Duodenal mucosa (tissue), 2 donors: Measurements from ENCODE around the gene TMEM207.
"Not testable (repeated sequence)": the region's sequence is repeated elsewhere in the genome, so short reads cannot be mapped to it uniquely, and the experiment has no call there.

ENCODE experiments used
- H3K27ac ChIP-seq: one replicate; pipeline ENCODE4 v1.7.0; 2013; ENCODE audit warnings: low read depth, low read length
- H3K27me3 ChIP-seq, 2 donors: one replicate each; pipeline ENCODE4 v1.7.0; 2013; ENCODE audit warnings: low read length in 2 of 2, control low read depth in 1 of 2; ENCODE audit not compliant: insufficient read depth in 2 of 2, control insufficient read depth in 1 of 2
- H3K36me3 ChIP-seq, 2 donors: one replicate each; pipeline ENCODE4 v1.7.0; 2013; ENCODE audit warnings: low read length in 2 of 2, control low read depth in 1 of 2; ENCODE audit not compliant: insufficient read depth in 2 of 2, control insufficient read depth in 1 of 2
- H3K4me1 ChIP-seq, 2 donors: one replicate each; pipeline ENCODE4 v1.7.0; 2013; ENCODE audit warnings: low read length in 2 of 2, control low read depth in 1 of 2; ENCODE audit not compliant: insufficient read depth in 2 of 2, control insufficient read depth in 1 of 2
- H3K4me3 ChIP-seq, 2 donors: one replicate each; pipeline ENCODE4 v1.7.0; 2013; ENCODE audit warnings: low read length in 2 of 2, low read depth in 1 of 2
- H3K9ac ChIP-seq, 2 donors: one replicate each; pipeline ENCODE4 v1.7.0; 2013; ENCODE audit warnings: low read length in 2 of 2, low read depth in 1 of 2
- H3K9me3 ChIP-seq, 2 donors: one replicate each; pipeline ENCODE4 v1.7.0; 2013; ENCODE audit warnings: low read length in 2 of 2, control low read depth in 1 of 2; ENCODE audit not compliant: control insufficient read depth in 1 of 2

The TMEM207 gene

DNA sequence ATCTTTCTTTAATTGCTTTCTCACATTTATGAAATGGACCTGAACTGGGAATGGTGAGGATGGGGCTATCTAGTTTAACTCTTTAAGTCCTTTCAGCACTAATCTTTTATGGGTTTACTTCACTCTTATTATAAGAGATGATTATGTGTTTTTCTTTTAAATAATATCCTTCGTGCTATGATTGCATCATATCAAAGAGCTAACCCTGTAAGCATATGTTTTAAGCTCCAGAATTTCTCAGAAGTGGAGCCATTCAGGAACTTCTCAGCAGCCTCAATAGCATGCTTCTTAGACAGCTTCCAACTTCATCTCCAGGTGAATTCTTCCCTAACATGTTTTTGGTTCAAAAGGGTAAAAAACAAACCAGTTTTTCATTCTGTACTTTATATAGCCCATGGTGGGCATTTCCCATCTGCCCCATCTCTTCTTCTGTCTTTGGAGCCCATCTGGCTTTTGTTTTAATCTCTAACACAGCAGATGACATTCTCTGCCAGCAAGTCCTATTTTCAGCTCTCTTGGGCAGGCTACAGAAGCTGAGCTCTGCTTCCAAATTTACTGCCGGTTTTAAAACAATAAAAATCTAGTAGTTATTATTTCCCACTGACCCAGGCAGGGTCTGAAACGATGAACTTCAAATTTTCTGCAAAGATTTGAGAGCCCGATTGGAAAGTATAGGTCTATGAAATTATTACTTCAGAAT, 37.4 kb upstream of the TMEM207 start:
- H3K27me3 ChIP-seq: no peaks in the 10 kb centered on the region
- no peaks in the 10 kb centered on the region for H3K4me1 ChIP-seq
- H3K4me3 ChIP-seq: no peak overlapping the region
- H3K9me3 ChIP-seq: no peaks in the 10 kb centered on the region
- no peak overlapping the region for H3K9ac ChIP-seq
- H3K27ac ChIP-seq: no peak overlapping the region
- no peaks in the 10 kb centered on the region for H3K36me3 ChIP-seq

DNA sequence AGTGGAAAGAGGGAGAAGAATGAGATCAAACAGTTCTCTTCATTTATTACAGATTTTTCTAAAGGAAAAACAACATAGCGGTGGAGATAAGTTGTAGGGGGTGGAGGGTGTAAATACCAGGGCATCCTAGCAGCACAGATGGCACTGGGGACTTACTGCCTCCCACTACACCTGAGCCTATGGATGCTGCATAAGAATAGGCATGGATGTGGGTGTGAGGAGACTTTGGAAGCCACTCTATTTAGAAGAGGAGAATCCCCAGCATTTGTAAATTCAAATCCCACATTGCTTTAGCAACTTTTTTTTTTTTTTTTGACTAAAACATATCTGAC, 36.8 kb upstream of the TMEM207 start:
- Histone ChIP-seq H3K27ac (no peak overlapping the region), H3K4me1 (no peaks in the 10 kb centered on the region), H3K4me3 (no peak overlapping the region), H3K27me3 (no peaks in the 10 kb centered on the region), H3K36me3 (no peaks in the 10 kb centered on the region), H3K9ac (no peak overlapping the region), H3K9me3 (no peaks in the 10 kb centered on the region)

- no peaks in the 10 kb centered on the region for H3K36me3 ChIP-seq
- no peaks in the 10 kb centered on the region for H3K4me1 ChIP-seq
- H3K27ac ChIP-seq: no peak overlapping the region
- H3K27me3 ChIP-seq: no peaks in the 10 kb centered on the region
- no peaks in the 10 kb centered on the region for H3K9me3 ChIP-seq
- no peak overlapping the region for H3K4me3 ChIP-seq
- H3K9ac ChIP-seq: no peak overlapping the region
Measured at GRCh38 chr3:190485830-190486532, 36.3 kb upstream of the TMEM207 start.

GRCh38 chr3:190481779-190482178, 32.1 kb upstream of the TMEM207 start:
- Histone ChIP-seq H3K9ac (no peak overlapping the region), H3K27ac (no peak overlapping the region), H3K4me3 (no peak overlapping the region), H3K4me1 (no peaks in the 10 kb centered on the region), H3K36me3 (no peaks in the 10 kb centered on the region), H3K27me3 (no peaks in the 10 kb centered on the region), H3K9me3 (no peaks in the 10 kb centered on the region)

GRCh38 chr3:190473261-190473660, 23.6 kb upstream of the TMEM207 start:
- not testable (repeated sequence) for H3K4me3 ChIP-seq, H3K27me3 ChIP-seq, H3K9ac ChIP-seq, H3K27ac ChIP-seq, H3K9me3 ChIP-seq, H3K36me3 ChIP-seq, H3K4me1 ChIP-seq

DNA sequence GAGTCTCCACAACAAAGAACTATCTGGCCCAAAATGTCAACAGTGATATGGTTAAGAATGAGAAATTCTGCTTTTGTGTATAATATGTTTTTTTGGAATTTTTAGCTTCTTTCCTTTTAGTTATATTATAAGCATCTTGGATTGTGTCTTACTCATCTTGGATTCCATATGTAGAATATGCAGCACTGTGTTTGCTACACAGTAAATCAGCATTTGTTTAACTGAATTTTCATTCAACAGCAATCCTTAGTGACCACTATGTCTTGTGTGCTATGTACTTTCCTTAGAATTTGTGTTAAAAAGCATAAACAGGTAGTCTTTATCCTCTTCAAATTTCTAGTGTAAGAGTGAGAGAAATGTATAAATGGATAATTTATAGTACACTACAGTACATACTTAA, 18.2 kb upstream of the TMEM207 start:
- no peaks in the 10 kb centered on the region for H3K36me3 ChIP-seq
- no peak overlapping the region for H3K9ac ChIP-seq
- no peak overlapping the region for H3K4me3 ChIP-seq
- H3K4me1 ChIP-seq: no peaks in the 10 kb centered on the region
- H3K27me3 ChIP-seq: no peaks in the 10 kb centered on the region
- no peak overlapping the region for H3K27ac ChIP-seq
- no peaks in the 10 kb centered on the region for H3K9me3 ChIP-seq

DNA sequence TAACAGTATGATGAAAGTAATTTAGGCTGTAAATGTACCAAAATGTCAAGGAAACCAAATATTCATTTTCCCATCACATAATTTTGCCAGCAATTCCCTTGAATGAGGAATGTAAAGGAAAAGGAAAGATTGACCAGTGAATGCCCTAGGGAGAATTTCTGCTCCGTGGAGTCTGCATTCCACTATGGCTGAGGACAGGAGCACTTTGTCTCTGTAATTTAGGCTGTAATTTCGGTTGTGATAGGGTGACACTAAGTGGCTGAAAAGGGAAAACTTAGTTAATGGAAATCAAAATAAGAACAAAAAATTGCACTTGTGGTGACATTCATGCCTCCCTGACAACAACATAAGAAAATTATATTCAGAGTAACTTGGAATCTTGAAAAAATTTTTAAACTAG, 8.3 kb upstream of the TMEM207 start:
- no peaks in the 10 kb centered on the region for H3K36me3 ChIP-seq
- no peak overlapping the region for H3K9ac ChIP-seq
- H3K4me1 ChIP-seq: no peaks in the 10 kb centered on the region
- H3K9me3 ChIP-seq: no peaks in the 10 kb centered on the region
- no peak overlapping the region for H3K4me3 ChIP-seq
- H3K27me3 ChIP-seq: no peaks in the 10 kb centered on the region
- H3K27ac ChIP-seq: no peak overlapping the region

DNA sequence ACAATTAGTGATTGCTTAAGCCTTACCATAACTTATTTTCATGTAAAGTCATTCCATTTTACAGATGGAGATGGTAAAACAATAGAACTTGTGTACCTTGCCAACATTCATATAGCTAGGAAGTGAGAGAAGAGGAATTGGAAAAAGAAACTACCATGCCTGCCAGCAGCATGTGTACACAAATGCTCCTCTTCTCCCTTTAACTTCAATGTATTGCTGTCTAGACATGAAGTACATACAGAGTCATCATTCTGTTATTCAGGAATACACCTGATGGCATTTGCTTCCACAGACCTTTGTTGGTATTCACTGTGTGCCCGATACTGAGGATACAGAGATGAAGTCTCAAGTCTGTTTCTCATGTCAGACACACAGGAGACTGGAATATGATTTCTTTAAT, 7.1 kb upstream of the TMEM207 start:
- Histone ChIP-seq H3K4me1 (no peaks in the 10 kb centered on the region), H3K36me3 (no peaks in the 10 kb centered on the region), H3K27me3 (no peaks in the 10 kb centered on the region), H3K9ac (no peak overlapping the region), H3K27ac (no peak overlapping the region), H3K9me3 (no peaks in the 10 kb centered on the region), H3K4me3 (no peak overlapping the region)

DNA sequence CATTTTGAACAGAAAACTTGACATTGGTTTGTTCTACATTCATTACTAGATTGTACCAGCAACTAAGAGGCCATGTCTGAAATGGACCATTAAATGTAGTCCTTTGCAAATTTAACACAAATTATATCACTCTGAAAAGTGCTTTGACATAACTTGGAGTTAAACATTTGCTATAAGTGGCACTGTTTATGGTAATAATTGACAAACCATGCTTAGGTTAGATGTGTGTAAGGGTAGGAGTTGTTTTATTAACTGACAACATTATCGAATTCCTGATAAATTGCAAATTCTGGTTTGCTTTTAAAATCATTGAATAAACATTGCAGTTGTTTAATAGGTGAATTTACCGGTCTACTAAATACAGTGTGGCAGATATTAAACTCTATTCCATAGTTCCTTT, 6.1 kb upstream of the TMEM207 start:
- no peaks in the 10 kb centered on the region for H3K4me1 ChIP-seq
- no peak overlapping the region for H3K9ac ChIP-seq
- H3K36me3 ChIP-seq: no peaks in the 10 kb centered on the region
- no peaks in the 10 kb centered on the region for H3K27me3 ChIP-seq
- no peak overlapping the region for H3K4me3 ChIP-seq
- no peaks in the 10 kb centered on the region for H3K9me3 ChIP-seq
- H3K27ac ChIP-seq: no peak overlapping the region

DNA sequence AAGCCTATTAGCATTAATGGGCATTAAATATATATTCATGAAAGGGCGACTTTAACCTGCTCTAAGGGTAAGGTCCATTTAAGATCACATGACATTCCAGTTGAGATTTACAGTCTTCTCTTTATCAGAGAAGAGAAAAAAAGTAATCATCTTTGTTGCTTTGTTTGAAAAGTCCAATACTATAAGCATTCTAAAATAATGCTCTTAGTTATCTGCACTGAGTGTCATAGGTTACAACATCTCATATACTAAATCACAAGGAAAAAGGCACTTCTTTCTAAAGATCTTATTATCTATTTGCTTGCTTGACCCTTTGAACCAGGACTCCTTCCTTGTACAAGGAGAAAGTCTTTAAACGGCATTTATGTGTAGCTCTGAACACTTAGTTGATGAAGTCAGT, 1.4 kb downstream of the TMEM207 start:
- no peak overlapping the region for H3K4me3 ChIP-seq
- no peaks in the 10 kb centered on the region for H3K4me1 ChIP-seq
- H3K36me3 ChIP-seq: no peaks in the 10 kb centered on the region
- no peak overlapping the region for H3K9ac ChIP-seq
- no peaks in the 10 kb centered on the region for H3K27me3 ChIP-seq
- no peak overlapping the region for H3K27ac ChIP-seq
- no peaks in the 10 kb centered on the region for H3K9me3 ChIP-seq
